PC-9 (cell line): ENCODE results near the gene RNF223. TPM values are rescaled to one million over a fixed set of nuclear protein-coding genes. Genes with fewer than 3 reads are reported as not detected.

ENCODE experiments used
- BruUV-seq: library from RNA; stranded (reverse); fragments of 400-500 nt; replicated peaks from 2 replicates; lab custom pipeline; 2021; lab: Mats Ljungman, UMichigan
- CTCF ChIA-PET: fragments of 300-600 bp; sonication (Branson Sonifier 250); formaldehyde crosslinking; loops from one replicate; lab custom pipeline; 2022; ENCODE audit warnings: antibody characterized with exemption; lab: Charles Lee
- POLR2A ChIA-PET: fragments of 300-600 bp; sonication (Branson Sonifier 250); formaldehyde crosslinking; loops from one replicate; lab custom pipeline; 2022; ENCODE audit warnings: antibody characterized with exemption; ENCODE audit not compliant: unreplicated experiment; lab: Charles Lee
- DNase-seq, 2 experiments: peaks; one replicate each; pipeline versions ENCODE4 v3.0.0 to v3.0.0-alpha.2; 2015 to 2022; ENCODE audit warnings: mixed read lengths in 1 of 2
- H2AFZ ChIP-seq: fragments of 200-600 bp; sonication (generic); 2 replicates; pipeline ENCODE4 v1.8.1; 2017; ENCODE audit warnings: antibody characterized with exemption
- H3F3A ChIP-seq: fragments of 200-600 bp; sonication (generic); 2 replicates; pipeline ENCODE4 v1.8.1; 2017; ENCODE audit warnings: antibody characterized with exemption, mild to moderate bottlenecking, low read depth; ENCODE audit not compliant: insufficient read depth
- H3K27ac ChIP-seq: fragments of 200-600 bp; sonication (generic); 2 replicates; pipeline ENCODE4 v1.6.1; 2016; ENCODE audit warnings: mixed run types
- H3K27me3 ChIP-seq: fragments of 200-600 bp; sonication (generic); 2 replicates; pipeline ENCODE4 v1.6.1; 2016; ENCODE audit warnings: low read depth, mixed run types; ENCODE audit not compliant: insufficient read depth
- H3K36me3 ChIP-seq: fragments of 200-600 bp; sonication (generic); 2 replicates; pipeline ENCODE4 v1.6.1; 2016; ENCODE audit warnings: low read depth, mixed run types
- H3K4me1 ChIP-seq: fragments of 200-600 bp; sonication (generic); replicated peaks from 2 replicates; pipeline ENCODE4 v1.6.1; 2016; ENCODE audit warnings: mixed run types; ENCODE audit not compliant: insufficient read depth
- H3K4me2 ChIP-seq: fragments of 200-600 bp; sonication (generic); 2 replicates; pipeline ENCODE4 v1.6.1; 2017; ENCODE audit warnings: mixed run types
- H3K4me3 ChIP-seq: fragments of 200-600 bp; sonication (generic); 2 replicates; pipeline ENCODE4 v1.6.1; 2016; ENCODE audit warnings: mixed run types
- H3K79me2 ChIP-seq: fragments of 200-600 bp; sonication (generic); 2 replicates; pipeline ENCODE4 v1.6.1; 2017; ENCODE audit warnings: low read depth, mixed run types
- H3K9me2 ChIP-seq: fragments of 200-600 bp; sonication (generic); 2 replicates; pipeline ENCODE4 v1.8.1; 2017; ENCODE audit warnings: mild to moderate bottlenecking; ENCODE audit not compliant: insufficient read depth
- H3K9me3 ChIP-seq: fragments of 200-600 bp; sonication (generic); 2 replicates; pipeline ENCODE4 v1.8.1; 2016; ENCODE audit warnings: low read depth; ENCODE audit not compliant: insufficient read depth
- H4K20me1 ChIP-seq: fragments of 200-600 bp; sonication (generic); 2 replicates; pipeline ENCODE4 v1.8.1; 2017; ENCODE audit not compliant: insufficient read depth
- CTCF ChIP-seq: fragments of 200-600 bp; sonication (generic); conservative IDR thresholded peaks from 2 replicates; pipeline ENCODE4 v1.6.1; 2017; ENCODE audit warnings: mixed run types, antibody characterized with exemption, mild to moderate bottlenecking, moderate library complexity
- EZH2 ChIP-seq: fragments of 200-600 bp; sonication (generic); IDR thresholded peaks from 2 replicates; pipeline ENCODE4 v1.8.0; 2017; ENCODE audit warnings: antibody characterized with exemption, low read depth
- intact Hi-C: fragments of 100-400 bp; cut with micrococcal nuclease; formaldehyde crosslinking; loops from one replicate; pipeline ENCODE4 v1.10.0; 2022; ENCODE audit not compliant: unreplicated experiment
- total RNA-seq: library from RNA; stranded (reverse); gene quantifications from 2 replicates; pipeline ENCODE4 v1.2.3, GENCODE V29; 2021

The RNF223 gene
- total RNA-seq, 1 experiment from 2014 or later: 3.6 TPM

- POLR2A ChIA-PET: no interaction called here
- no TSS peak for BruUV-seq
- TF ChIP-seq CTCF (no peak), EZH2 (no peak)
These were observed 12.8 kb upstream of the RNF223 start for GRCh38 chr1:1086911-1087341.

GRCh38 chr1:1085911-1086841 is 12.1 kb upstream of the RNF223 start:
- Histone ChIP-seq H3F3A (peaks cover 5% of the 10 kb centered on the region; the same call in 1 of the 2 replicates), H3K4me2 (no peak overlapping the region), H3K4me1 (no peaks in the 10 kb centered on the region), H3K27me3 (no peaks in the 10 kb centered on the region), H3K36me3 (no peaks in the 10 kb centered on the region), H3K9me2 (no peaks in the 10 kb centered on the region), H4K20me1 (no peaks in the 10 kb centered on the region), H3K79me2 (no peaks in the 10 kb centered on the region), H2AFZ (no peak overlapping the region), H3K9me3 (no peaks in the 10 kb centered on the region), H3K27ac (no peak overlapping the region), H3K4me3 (no peak overlapping the region)
- DNase-seq: no peak
- ChIA-PET CTCF (no interaction called here), POLR2A (no interaction called here)
- TF ChIP-seq CTCF (no peak), EZH2 (no peak)
- intact Hi-C loops: no loop called here
- BruUV-seq: no TSS peak

More at GRCh38 chr1:1086911-1087341, 12.8 kb upstream of the RNF223 start:
- H3K79me2 ChIP-seq: no peaks in the 10 kb centered on the region
- no peaks in the 10 kb centered on the region for H3K4me1 ChIP-seq
- intact Hi-C loops: no loop called here
- H4K20me1 ChIP-seq: no peaks in the 10 kb centered on the region
- no peak overlapping the region for H2AFZ ChIP-seq
- H3F3A ChIP-seq: peaks cover 5% of the 10 kb centered on the region; the same call in 1 of the 2 replicates
- no peak overlapping the region for H3K27ac ChIP-seq
- no peak overlapping the region for H3K4me2 ChIP-seq
- no peaks in the 10 kb centered on the region for H3K9me3 ChIP-seq
- H3K27me3 ChIP-seq: no peaks in the 10 kb centered on the region
- no peak overlapping the region for H3K4me3 ChIP-seq
- H3K36me3 ChIP-seq: no peaks in the 10 kb centered on the region
- CTCF ChIA-PET: no interaction called here
- no peak for DNase-seq
- H3K9me2 ChIP-seq: no peaks in the 10 kb centered on the region

GRCh38 chr1:1085171-1085841 is 11.2 kb upstream of the RNF223 start:
- no peaks in the 10 kb centered on the region for H3K36me3 ChIP-seq
- H3K4me1 ChIP-seq: 0 out of 2 replicates have a peak, but pooled peaks cover 1% of the 10 kb centered on the region
- ChIA-PET POLR2A (no interaction called here), CTCF (no interaction called here)
- DNase-seq: no peak
- no TSS peak for BruUV-seq
- no peak overlapping the region for H3K4me3 ChIP-seq
- H3K79me2 ChIP-seq: no peaks in the 10 kb centered on the region
- intact Hi-C loops: no loop called here
- no peak overlapping the region for H3K4me2 ChIP-seq
- H3F3A ChIP-seq: peaks cover 5% of the 10 kb centered on the region; the same call in 1 of the 2 replicates
- H4K20me1 ChIP-seq: no peaks in the 10 kb centered on the region
- H3K27me3 ChIP-seq: no peaks in the 10 kb centered on the region
- no peaks in the 10 kb centered on the region for H3K9me3 ChIP-seq
- no peak overlapping the region for H2AFZ ChIP-seq
- no peaks in the 10 kb centered on the region for H3K9me2 ChIP-seq
- TF ChIP-seq CTCF: no peak
- no peak for TF ChIP-seq EZH2
- no peak overlapping the region for H3K27ac ChIP-seq
